ENCODE data around the gene HNF1A. TPM values are rescaled to one million over a fixed set of nuclear protein-coding genes. Genes with fewer than 3 reads are reported as not detected.

The HNF1A gene
- total RNA-seq, 3 donors from 2014 or later (not counting 1 experiment from before 2014, with no cell fraction given), result not detected

DNA sequence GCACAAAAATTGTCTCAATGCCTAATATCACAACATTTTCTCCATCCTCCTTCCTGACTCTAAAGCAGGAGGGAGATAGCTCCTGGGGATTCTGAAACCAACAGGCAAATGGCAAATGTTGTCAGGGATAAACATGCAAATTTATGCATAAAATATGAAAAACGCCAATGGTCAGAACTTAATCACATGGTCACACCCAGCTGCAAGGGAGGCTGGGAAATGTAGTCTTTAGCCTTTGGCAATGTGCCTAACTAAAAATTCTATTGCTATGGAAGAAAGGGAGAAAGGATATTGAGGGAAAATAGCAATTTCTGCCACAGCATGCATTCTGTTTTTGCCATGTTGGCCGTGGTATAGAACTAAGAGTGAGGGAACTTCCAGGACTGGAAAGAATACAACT lies 72.4 kb downstream of the HNF1A start:
- Mint-ChIP-seq H3K36me3 (no peaks in the 10 kb centered on the region), H3K9me3 (no peaks in the 10 kb centered on the region), H3K27ac (no peak overlapping the region), H3K27me3 (ENCODE audit: low read depth in 2 of 2) (peaks cover 0 to 4% of the 10 kb centered on the region in 2 donors), H3K4me1 (no peaks in the 10 kb centered on the region), H3K4me3 (no peak overlapping the region)
- no peaks in the 10 kb centered on the region for H3K9me3 ChIP-seq (ENCODE audit: control insufficient read depth, insufficient read depth, low read length)
- no peaks in the 10 kb centered on the region for H3K36me3 ChIP-seq (ENCODE audit: control insufficient read depth, insufficient read depth, low read length)
- H3K4me1 ChIP-seq (ENCODE audit: control insufficient read depth, insufficient read depth, low read length), result no peaks in the 10 kb centered on the region
- TF ChIP-seq, protein P1, sequence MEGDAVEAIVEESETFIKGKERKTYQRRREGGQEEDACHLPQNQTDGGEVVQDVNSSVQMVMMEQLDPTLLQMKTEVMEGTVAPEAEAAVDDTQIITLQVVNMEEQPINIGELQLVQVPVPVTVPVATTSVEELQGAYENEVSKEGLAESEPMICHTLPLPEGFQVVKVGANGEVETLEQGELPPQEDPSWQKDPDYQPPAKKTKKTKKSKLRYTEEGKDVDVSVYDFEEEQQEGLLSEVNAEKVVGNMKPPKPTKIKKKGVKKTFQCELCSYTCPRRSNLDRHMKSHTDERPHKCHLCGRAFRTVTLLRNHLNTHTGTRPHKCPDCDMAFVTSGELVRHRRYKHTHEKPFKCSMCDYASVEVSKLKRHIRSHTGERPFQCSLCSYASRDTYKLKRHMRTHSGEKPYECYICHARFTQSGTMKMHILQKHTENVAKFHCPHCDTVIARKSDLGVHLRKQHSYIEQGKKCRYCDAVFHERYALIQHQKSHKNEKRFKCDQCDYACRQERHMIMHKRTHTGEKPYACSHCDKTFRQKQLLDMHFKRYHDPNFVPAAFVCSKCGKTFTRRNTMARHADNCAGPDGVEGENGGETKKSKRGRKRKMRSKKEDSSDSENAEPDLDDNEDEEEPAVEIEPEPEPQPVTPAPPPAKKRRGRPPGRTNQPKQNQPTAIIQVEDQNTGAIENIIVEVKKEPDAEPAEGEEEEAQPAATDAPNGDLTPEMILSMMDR (IDR thresholded peaks at IDR 0.05), result no peak
- no peaks in the 10 kb centered on the region for H3K27me3 ChIP-seq (ENCODE audit: control insufficient read depth, insufficient read depth, low read length)
- 67% methylated on average over 1 of the region's 2 CpGs for WGBS (ENCODE audit: insufficient coverage)
- no peak for DNase-seq
- ATAC-seq, result no peak
- intact Hi-C loops (cut with micrococcal nuclease), result no loop called here
- H3K27ac ChIP-seq (ENCODE audit: low read length), result no peak overlapping the region
- no peak overlapping the region for H3K4me3 ChIP-seq (ENCODE audit: low read length)

Other genes with a start within 250 kb of the HNF1A start
- gene SPPL3, start 74.2 kb upstream of the HNF1A start, total RNA-seq, result 10 to 100 TPM; 31.5 to 40.2 (median 39.9) TPM
- 10 to 100 TPM; 16.0 to 19.9 (median 18.0) TPM for gene C12orf43, start 37.9 kb downstream of the HNF1A start, total RNA-seq
- gene OASL, start 60.7 kb downstream of the HNF1A start, total RNA-seq, result 10 to 100 TPM in 2 of 3 donors, 1 to 10 TPM in 1; 7.5 to 48.0 (median 35.2) TPM
- 10 to 100 TPM; 14.1 to 22.9 (median 16.7) TPM for gene P2RX7, start 154.3 kb downstream of the HNF1A start, total RNA-seq
- 10 to 100 TPM; 34.8 to 39.3 (median 38.2) TPM for gene P2RX4, start 231.6 kb downstream of the HNF1A start, total RNA-seq

Measured in natural killer cell (primary cell).